ENCODE results near the gene ZNF532.

Gene ZNF532

DNA sequence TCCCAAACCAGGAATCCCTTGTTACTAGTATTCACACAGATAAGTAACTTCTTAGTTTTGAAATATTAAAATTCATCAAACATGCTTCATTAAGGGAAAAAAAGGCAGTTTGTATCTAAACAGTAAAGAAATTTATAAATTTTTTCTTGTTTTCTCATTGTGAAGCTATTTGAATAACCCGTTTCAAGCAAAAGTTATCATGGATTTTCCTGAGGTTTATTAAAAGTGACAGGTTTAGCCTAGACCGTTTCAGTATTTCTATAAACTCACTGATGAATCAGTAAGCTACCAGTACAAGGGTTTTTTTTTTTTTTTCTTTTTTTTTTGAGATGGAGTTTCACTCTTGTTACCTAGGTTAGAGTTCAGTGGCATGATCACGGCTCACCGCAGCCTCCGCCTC lies 20.0 kb downstream of the ZNF532 start:
- TF ChIP-seq EZH2 (optimal IDR thresholded peaks at IDR 0.05; ENCODE audit: low read depth, low read length) (no peak), EZH2phosphoT487 (IDR thresholded peaks at IDR 0.05; ENCODE audit: low read length) (no peak)
- TF ChIP-seq, protein P1, sequence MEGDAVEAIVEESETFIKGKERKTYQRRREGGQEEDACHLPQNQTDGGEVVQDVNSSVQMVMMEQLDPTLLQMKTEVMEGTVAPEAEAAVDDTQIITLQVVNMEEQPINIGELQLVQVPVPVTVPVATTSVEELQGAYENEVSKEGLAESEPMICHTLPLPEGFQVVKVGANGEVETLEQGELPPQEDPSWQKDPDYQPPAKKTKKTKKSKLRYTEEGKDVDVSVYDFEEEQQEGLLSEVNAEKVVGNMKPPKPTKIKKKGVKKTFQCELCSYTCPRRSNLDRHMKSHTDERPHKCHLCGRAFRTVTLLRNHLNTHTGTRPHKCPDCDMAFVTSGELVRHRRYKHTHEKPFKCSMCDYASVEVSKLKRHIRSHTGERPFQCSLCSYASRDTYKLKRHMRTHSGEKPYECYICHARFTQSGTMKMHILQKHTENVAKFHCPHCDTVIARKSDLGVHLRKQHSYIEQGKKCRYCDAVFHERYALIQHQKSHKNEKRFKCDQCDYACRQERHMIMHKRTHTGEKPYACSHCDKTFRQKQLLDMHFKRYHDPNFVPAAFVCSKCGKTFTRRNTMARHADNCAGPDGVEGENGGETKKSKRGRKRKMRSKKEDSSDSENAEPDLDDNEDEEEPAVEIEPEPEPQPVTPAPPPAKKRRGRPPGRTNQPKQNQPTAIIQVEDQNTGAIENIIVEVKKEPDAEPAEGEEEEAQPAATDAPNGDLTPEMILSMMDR (IDR thresholded peaks at IDR 0.05; ENCODE audit: low read length): no peak
- no peak overlapping the region for H3K4me3 ChIP-seq (ENCODE audit: low read length)
- no peaks in the 10 kb centered on the region for H3K79me2 ChIP-seq (ENCODE audit: low read length)
- no peaks in the 10 kb centered on the region for H3K36me3 ChIP-seq (replicated peaks; ENCODE audit: insufficient read depth, low read length)
- H3K27ac ChIP-seq (ENCODE audit: low read length): no peak overlapping the region
- peaks cover 18% of the 10 kb centered on the region for H3K4me1 ChIP-seq (ENCODE audit: low read length)
- H3K9me2 ChIP-seq (replicated peaks; ENCODE audit: insufficient read depth, low read length): no peaks in the 10 kb centered on the region
- no peaks in the 10 kb centered on the region for H4K20me1 ChIP-seq (ENCODE audit: insufficient read depth, low read length)
- DNase-seq: no peak
- H3K27me3 ChIP-seq (replicated peaks; ENCODE audit: insufficient read depth, low read length): no peaks in the 10 kb centered on the region
- H2AFZ ChIP-seq (ENCODE audit: low read length): no peak overlapping the region
- H3K9ac ChIP-seq (ENCODE audit: low read length): no peak overlapping the region
- no peaks in the 10 kb centered on the region for H3K9me3 ChIP-seq (replicated peaks; ENCODE audit: insufficient read depth, low read length)
- H3F3A ChIP-seq (ENCODE audit: insufficient read depth, low read length): peaks cover 13% of the 10 kb centered on the region
- H3K4me2 ChIP-seq (ENCODE audit: low read depth, low read length): no peak overlapping the region

DNA sequence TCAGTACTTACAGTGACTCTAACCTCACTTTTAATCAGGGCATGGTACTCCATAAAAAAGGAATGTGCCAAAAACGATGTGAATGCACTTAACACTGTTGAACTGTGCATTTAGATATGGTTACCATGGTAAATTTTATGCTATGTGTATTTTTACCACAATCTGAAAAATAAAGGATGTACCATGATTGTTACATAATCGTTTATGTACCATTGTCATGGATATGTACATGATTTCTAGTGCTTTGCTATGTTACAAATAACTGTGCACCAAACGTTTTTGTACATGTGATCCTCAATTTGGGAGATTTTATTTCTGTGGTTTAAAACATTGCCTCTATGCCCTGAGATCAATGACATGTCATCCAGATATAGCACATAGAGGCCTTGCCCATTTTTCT lies 21.8 kb downstream of the ZNF532 start:
- Histone ChIP-seq H3K27me3 (replicated peaks; ENCODE audit: insufficient read depth, low read length) (no peaks in the 10 kb centered on the region), H3K9ac (ENCODE audit: low read length) (no peak overlapping the region), H3K27ac (ENCODE audit: low read length) (no peak overlapping the region), H3K4me3 (ENCODE audit: low read length) (no peak overlapping the region), H3F3A (ENCODE audit: insufficient read depth, low read length) (peaks cover 13% of the 10 kb centered on the region), H3K4me1 (ENCODE audit: low read length) (peaks cover 18% of the 10 kb centered on the region), H3K36me3 (replicated peaks; ENCODE audit: insufficient read depth, low read length) (no peaks in the 10 kb centered on the region), H3K79me2 (ENCODE audit: low read length) (no peaks in the 10 kb centered on the region), H3K9me2 (replicated peaks; ENCODE audit: insufficient read depth, low read length) (no peaks in the 10 kb centered on the region), H4K20me1 (ENCODE audit: insufficient read depth, low read length) (no peaks in the 10 kb centered on the region), H3K9me3 (replicated peaks; ENCODE audit: insufficient read depth, low read length) (no peaks in the 10 kb centered on the region), H2AFZ (ENCODE audit: low read length) (no peak overlapping the region), H3K4me2 (ENCODE audit: low read depth, low read length) (no peak overlapping the region)
- TF ChIP-seq, protein P1 (IDR thresholded peaks at IDR 0.05; ENCODE audit: low read length): no peak
- TF ChIP-seq EZH2phosphoT487 (IDR thresholded peaks at IDR 0.05; ENCODE audit: low read length) (no peak), EZH2 (optimal IDR thresholded peaks at IDR 0.05; ENCODE audit: low read depth, low read length) (no peak)
- DNase-seq: no peak

DNA sequence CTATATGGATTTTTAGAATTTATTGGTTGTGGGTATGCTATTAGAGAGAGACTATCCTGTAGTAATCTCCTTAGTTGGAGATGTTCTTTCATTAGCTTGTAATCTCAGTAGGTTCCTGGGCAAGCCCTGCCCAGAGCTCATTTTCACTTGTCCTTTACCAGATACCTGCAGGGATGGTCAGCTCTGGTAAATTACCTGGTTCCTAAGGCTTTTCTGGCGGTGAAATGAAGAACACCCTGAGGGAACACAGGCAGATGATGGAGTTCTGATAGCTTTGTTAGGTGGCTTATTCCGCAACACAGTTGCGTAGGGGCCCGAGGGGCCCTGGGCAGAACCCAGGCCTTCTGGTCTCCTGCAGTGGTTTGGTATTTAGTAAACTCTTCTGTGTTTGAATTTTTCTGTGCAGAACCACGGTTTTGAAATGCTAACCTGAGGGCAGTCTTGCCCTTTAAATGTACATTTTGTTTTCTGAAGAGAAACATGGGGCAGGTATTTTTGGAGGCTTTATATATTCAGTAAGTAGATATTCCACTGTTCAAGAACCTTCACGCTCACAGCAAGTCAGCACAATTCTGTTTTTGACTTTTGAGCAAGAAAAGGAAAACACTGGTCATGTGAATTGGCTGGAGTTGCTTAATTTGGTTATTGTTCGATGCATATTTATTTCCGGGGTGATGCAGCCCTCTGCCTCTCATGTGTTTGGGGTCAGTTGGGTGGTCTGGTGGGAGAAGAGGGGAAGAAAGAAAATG lies 22.4 kb downstream of the ZNF532 start:
- no peaks in the 10 kb centered on the region for H3K36me3 ChIP-seq (replicated peaks; ENCODE audit: insufficient read depth, low read length)
- peaks cover 13% of the 10 kb centered on the region for H3F3A ChIP-seq (ENCODE audit: insufficient read depth, low read length)
- H3K9me3 ChIP-seq (replicated peaks; ENCODE audit: insufficient read depth, low read length): no peaks in the 10 kb centered on the region
- H3K27me3 ChIP-seq (replicated peaks; ENCODE audit: insufficient read depth, low read length): no peaks in the 10 kb centered on the region
- H2AFZ ChIP-seq (ENCODE audit: low read length): peak overlapping the region; percentile 57
- H4K20me1 ChIP-seq (ENCODE audit: insufficient read depth, low read length): no peaks in the 10 kb centered on the region
- peak; percentile 59 for DNase-seq
- peak overlapping the region; percentile 64 for H3K27ac ChIP-seq (ENCODE audit: low read length)
- no peaks in the 10 kb centered on the region for H3K79me2 ChIP-seq (ENCODE audit: low read length)
- H3K4me3 ChIP-seq (ENCODE audit: low read length): peak overlapping the region; percentile 33
- H3K4me2 ChIP-seq (ENCODE audit: low read depth, low read length): peak overlapping the region; percentile 94
- TF ChIP-seq EZH2 (optimal IDR thresholded peaks at IDR 0.05; ENCODE audit: low read depth, low read length): no peak
- TF ChIP-seq, protein P1 (IDR thresholded peaks at IDR 0.05; ENCODE audit: low read length): no peak
- TF ChIP-seq EZH2phosphoT487 (IDR thresholded peaks at IDR 0.05; ENCODE audit: low read length): no peak
- H3K9ac ChIP-seq (ENCODE audit: low read length): no peak overlapping the region; the same call in 1 of the 2 replicates
- peaks cover 18% of the 10 kb centered on the region for H3K4me1 ChIP-seq (ENCODE audit: low read length)
- H3K9me2 ChIP-seq (replicated peaks; ENCODE audit: insufficient read depth, low read length): no peaks in the 10 kb centered on the region
